COLO668 (cell line): ENCODE results near the gene TENT5C.
"Not testable (repeated sequence)": the region's sequence is repeated elsewhere in the genome, so short reads cannot be mapped to it uniquely, and the experiment has no call there.

Experiments
- DNase-seq: peaks from one replicate; lab custom pipeline; 2025; ENCODE audit not compliant: unreplicated experiment; lab: John Stamatoyannopoulos, UW

TENT5C gene

GRCh38 chr1:117605774-117606648 is at the start of gene TENT5C:
Gene TENT5C (plus strand): TSS chr1:117606048. CDS start chr1:117622869, 16,821 bp downstream.
- peak; percentile 99 for DNase-seq

GRCh38 chr1:117556341-117556740 is 49.5 kb upstream of the TENT5C start:
- no peak for DNase-seq

- DNase-seq, result no peak
Observed at GRCh38 chr1:117556976-117557375, 48.9 kb upstream of the TENT5C start.

- DNase-seq, result not testable (repeated sequence)
Observed at GRCh38 chr1:117558451-117558850, 47.4 kb upstream of the TENT5C start.

GRCh38 chr1:117559139-117559538 is 46.7 kb upstream of the TENT5C start:
- no peak for DNase-seq

GRCh38 chr1:117559985-117560384 is 45.9 kb upstream of the TENT5C start:
- DNase-seq, result no peak

GRCh38 chr1:117561071-117561470 is 44.8 kb upstream of the TENT5C start:
- DNase-seq, result no peak

- peak; percentile 47 for DNase-seq
Observed at GRCh38 chr1:117561551-117561950, 44.3 kb upstream of the TENT5C start.

- peak; percentile 87 for DNase-seq
Observed at GRCh38 chr1:117562581-117563491, 43.0 kb upstream of the TENT5C start.

GRCh38 chr1:117563492-117563875 is 42.4 kb upstream of the TENT5C start:
- DNase-seq, result no peak

GRCh38 chr1:117564227-117565075 is 41.4 kb upstream of the TENT5C start:
- no peak for DNase-seq

GRCh38 chr1:117565076-117565556 is 40.7 kb upstream of the TENT5C start:
- no peak for DNase-seq

- DNase-seq, result peak; percentile 87
Observed at GRCh38 chr1:117565745-117566455, 39.9 kb upstream of the TENT5C start.

- DNase-seq, result no peak
Observed at GRCh38 chr1:117566556-117566955, 39.3 kb upstream of the TENT5C start.

- DNase-seq, result no peak
Observed at GRCh38 chr1:117567435-117567834, 38.4 kb upstream of the TENT5C start.

GRCh38 chr1:117567976-117568375 is 37.9 kb upstream of the TENT5C start:
- no peak for DNase-seq

- no peak for DNase-seq
Observed at GRCh38 chr1:117568999-117569398, 36.8 kb upstream of the TENT5C start.

- DNase-seq, result no peak
Observed at GRCh38 chr1:117569856-117570255, 36.0 kb upstream of the TENT5C start.

GRCh38 chr1:117570988-117571409 is 34.8 kb upstream of the TENT5C start:
- peak; percentile 81 for DNase-seq

- no peak for DNase-seq
Observed at GRCh38 chr1:117571496-117571895, 34.4 kb upstream of the TENT5C start.
